K562 (cell line): Measurements from ENCODE around the gene BLOC1S2. TPM values are rescaled to one million over a fixed set of nuclear protein-coding genes. Genes with fewer than 3 reads are reported as not detected.

Source experiments
- polyA plus RNA-seq, 8 experiments: library from polyadenylated mRNA; depleted of rRNA in 4 of 8; stranded (reverse) in 5 of 8; unstranded in 3 of 8; fragments of >200 nt; fragmentation: Nextera tagmentation in 2 of 8; fragmentation: Illumina TruSeq in 1 of 8; extraction: Ambion mirVana in 2 of 8; extraction: Trizol in 1 of 8; gene quantifications; 2 replicates each; pipeline versions ENCODE4 v1.2.1 to v1.2.3, GENCODE V29; 2011 to 2014; ENCODE audit warnings: inconsistent platforms in 1 of 8, missing spikeins in 1 of 8
- total RNA-seq, 7 experiments: library from RNA; depleted of rRNA in 6 of 7; stranded (reverse); fragments of >200 nt in 6 of 7; fragmentation: Illumina TruSeq in 2 of 7; extraction: Trizol in 2 of 7; gene quantifications; 2 replicates each; pipeline versions ENCODE4 v1.2.1 to v1.2.3, GENCODE V29; 2011 to 2021; ENCODE audit warnings: low replicate concordance in 1 of 7
- TF ChIP-seq, protein P1 (sequence below), 2 experiments: fragments of 450-650 bp; formaldehyde crosslinking in 1 of 2; IDR thresholded peaks; 2 replicates each; pipeline versions ENCODE4 v1.4.0 to v1.6.1; 2014 to 2020; ENCODE audit warnings: mild to moderate bottlenecking in 2 of 2, borderline replicate concordance in 1 of 2, low read depth in 1 of 2

BLOC1S2 gene
- total and polyA plus RNA-seq, 9 of the 15 experiments (the other 6 are each of a cell fraction or from before 2014, with no cell fraction given) = 29.5 to 45.8 (median 34.9) TPM

GRCh38 chr10:100286051-100287033, at the start of gene BLOC1S2 (continued):
- TF ChIP-seq, protein P1, sequence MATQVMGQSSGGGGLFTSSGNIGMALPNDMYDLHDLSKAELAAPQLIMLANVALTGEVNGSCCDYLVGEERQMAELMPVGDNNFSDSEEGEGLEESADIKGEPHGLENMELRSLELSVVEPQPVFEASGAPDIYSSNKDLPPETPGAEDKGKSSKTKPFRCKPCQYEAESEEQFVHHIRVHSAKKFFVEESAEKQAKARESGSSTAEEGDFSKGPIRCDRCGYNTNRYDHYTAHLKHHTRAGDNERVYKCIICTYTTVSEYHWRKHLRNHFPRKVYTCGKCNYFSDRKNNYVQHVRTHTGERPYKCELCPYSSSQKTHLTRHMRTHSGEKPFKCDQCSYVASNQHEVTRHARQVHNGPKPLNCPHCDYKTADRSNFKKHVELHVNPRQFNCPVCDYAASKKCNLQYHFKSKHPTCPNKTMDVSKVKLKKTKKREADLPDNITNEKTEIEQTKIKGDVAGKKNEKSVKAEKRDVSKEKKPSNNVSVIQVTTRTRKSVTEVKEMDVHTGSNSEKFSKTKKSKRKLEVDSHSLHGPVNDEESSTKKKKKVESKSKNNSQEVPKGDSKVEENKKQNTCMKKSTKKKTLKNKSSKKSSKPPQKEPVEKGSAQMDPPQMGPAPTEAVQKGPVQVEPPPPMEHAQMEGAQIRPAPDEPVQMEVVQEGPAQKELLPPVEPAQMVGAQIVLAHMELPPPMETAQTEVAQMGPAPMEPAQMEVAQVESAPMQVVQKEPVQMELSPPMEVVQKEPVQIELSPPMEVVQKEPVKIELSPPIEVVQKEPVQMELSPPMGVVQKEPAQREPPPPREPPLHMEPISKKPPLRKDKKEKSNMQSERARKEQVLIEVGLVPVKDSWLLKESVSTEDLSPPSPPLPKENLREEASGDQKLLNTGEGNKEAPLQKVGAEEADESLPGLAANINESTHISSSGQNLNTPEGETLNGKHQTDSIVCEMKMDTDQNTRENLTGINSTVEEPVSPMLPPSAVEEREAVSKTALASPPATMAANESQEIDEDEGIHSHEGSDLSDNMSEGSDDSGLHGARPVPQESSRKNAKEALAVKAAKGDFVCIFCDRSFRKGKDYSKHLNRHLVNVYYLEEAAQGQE (IDR thresholded peaks at IDR 0.05; ENCODE audit: borderline replicate concordance) = 0 out of 2 replicates have a peak, but pooled peaks have one; percentile 36
- TF ChIP-seq, protein P1 (CRISPR knock-in tag; IDR thresholded peaks at IDR 0.05; ENCODE audit: low read depth) = no peak
